Measurements from ENCODE around the gene RGS9.
"Not testable (repeated sequence)": the region's sequence is repeated elsewhere in the genome, so short reads cannot be mapped to it uniquely, and the experiment has no call there.

The RGS9 gene

GRCh38 chr17:65201331-65201730, 64.2 kb downstream of the RGS9 start:
- ATAC-seq (replicated peaks) = no peak
- H3K4me1 Mint-ChIP-seq (ENCODE audit: low read depth in 2 of 2) = peaks cover 5 to 6% of the 10 kb centered on the region in 2 donors
- H3K36me3 Mint-ChIP-seq (ENCODE audit: insufficient read depth) = peaks cover 16% of the 10 kb centered on the region
- H3K27ac Mint-ChIP-seq = no peak overlapping the region
- DNase-seq = no peak
- H3K9me3 Mint-ChIP-seq = no peaks in the 10 kb centered on the region
- H3K4me3 Mint-ChIP-seq = no peak overlapping the region
- no peaks in the 10 kb centered on the region for H3K27me3 Mint-ChIP-seq

- Mint-ChIP-seq H3K4me1 (ENCODE audit: low read depth in 2 of 2) (peaks cover 5 to 6% of the 10 kb centered on the region in 2 donors), H3K4me3 (no peak overlapping the region), H3K36me3 (ENCODE audit: insufficient read depth) (peaks cover 15% of the 10 kb centered on the region), H3K9me3 (no peaks in the 10 kb centered on the region), H3K27ac (peak overlapping the region in 1 of 2 donors; percentile 26), H3K27me3 (no peaks in the 10 kb centered on the region)
- no peak for DNase-seq
- ATAC-seq (replicated peaks) = no peak
Measured at GRCh38 chr17:65202844-65203571, 65.8 kb downstream of the RGS9 start.

GRCh38 chr17:65204001-65204400, 66.8 kb downstream of the RGS9 start:
- Mint-ChIP-seq H3K9me3 (no peaks in the 10 kb centered on the region), H3K36me3 (ENCODE audit: insufficient read depth) (peaks cover 15% of the 10 kb centered on the region), H3K4me1 (ENCODE audit: low read depth in 2 of 2) (no peaks in the 10 kb centered on the region), H3K4me3 (no peak overlapping the region), H3K27ac (no peak overlapping the region), H3K27me3 (no peaks in the 10 kb centered on the region)
- no peak for DNase-seq
- no peak for ATAC-seq (replicated peaks)

- Mint-ChIP-seq H3K4me3 (no peak overlapping the region), H3K9me3 (no peaks in the 10 kb centered on the region), H3K27ac (no peak overlapping the region), H3K27me3 (no peaks in the 10 kb centered on the region), H3K36me3 (ENCODE audit: insufficient read depth) (peaks cover 20% of the 10 kb centered on the region), H3K4me1 (ENCODE audit: low read depth in 2 of 2) (no peaks in the 10 kb centered on the region)
- DNase-seq (no peak), ATAC-seq (replicated peaks) (no peak)
Measured at GRCh38 chr17:65205655-65206054, 68.5 kb downstream of the RGS9 start.

GRCh38 chr17:65207448-65207847, 70.3 kb downstream of the RGS9 start:
- ATAC-seq (replicated peaks); H3K4me3 Mint-ChIP-seq; H3K27ac Mint-ChIP-seq; H3K27me3 Mint-ChIP-seq; H3K9me3 Mint-ChIP-seq; DNase-seq; H3K4me1 Mint-ChIP-seq (ENCODE audit: low read depth in 2 of 2): not testable (repeated sequence)
- H3K36me3 Mint-ChIP-seq (ENCODE audit: insufficient read depth) = peaks cover 14% of the 10 kb centered on the region

GRCh38 chr17:65208717-65209116, 71.5 kb downstream of the RGS9 start:
- H3K27me3 Mint-ChIP-seq = no peaks in the 10 kb centered on the region
- H3K36me3 Mint-ChIP-seq (ENCODE audit: insufficient read depth) = peaks cover 14% of the 10 kb centered on the region
- no peak overlapping the region for H3K4me3 Mint-ChIP-seq
- no peaks in the 10 kb centered on the region for H3K9me3 Mint-ChIP-seq
- DNase-seq (no peak), ATAC-seq (replicated peaks) (no peak)
- peaks cover 0 to 1% of the 10 kb centered on the region in 2 donors for H3K4me1 Mint-ChIP-seq (ENCODE audit: low read depth in 2 of 2)
- no peak overlapping the region for H3K27ac Mint-ChIP-seq

- H3K27ac Mint-ChIP-seq = no peak overlapping the region
- no peak for ATAC-seq (replicated peaks)
- peaks cover 3% of the 10 kb centered on the region in 2 donors for H3K4me1 Mint-ChIP-seq (ENCODE audit: low read depth in 2 of 2)
- H3K4me3 Mint-ChIP-seq = no peak overlapping the region
- no peaks in the 10 kb centered on the region for H3K27me3 Mint-ChIP-seq
- H3K36me3 Mint-ChIP-seq (ENCODE audit: insufficient read depth) = no peaks in the 10 kb centered on the region
- no peak for DNase-seq
- no peaks in the 10 kb centered on the region for H3K9me3 Mint-ChIP-seq
Measured at GRCh38 chr17:65218261-65218660, 81.1 kb downstream of the RGS9 start.

GRCh38 chr17:65219124-65219523, 82.0 kb downstream of the RGS9 start:
- ATAC-seq (replicated peaks) = no peak
- Mint-ChIP-seq H3K4me3 (no peak overlapping the region), H3K27me3 (no peaks in the 10 kb centered on the region), H3K4me1 (ENCODE audit: low read depth in 2 of 2) (peaks cover under 1 to 3% of the 10 kb centered on the region in 2 donors), H3K36me3 (ENCODE audit: insufficient read depth) (no peaks in the 10 kb centered on the region), H3K9me3 (no peaks in the 10 kb centered on the region), H3K27ac (no peak overlapping the region)
- no peak for DNase-seq

GRCh38 chr17:65219707-65220106, 82.5 kb downstream of the RGS9 start:
- DNase-seq = no peak
- Mint-ChIP-seq H3K36me3 (ENCODE audit: insufficient read depth) (no peaks in the 10 kb centered on the region), H3K4me3 (no peak overlapping the region), H3K9me3 (no peaks in the 10 kb centered on the region), H3K27ac (no peak overlapping the region), H3K4me1 (ENCODE audit: low read depth in 2 of 2) (peaks cover 0 to 3% of the 10 kb centered on the region in 2 donors), H3K27me3 (no peaks in the 10 kb centered on the region)
- no peak for ATAC-seq (replicated peaks)

- no peaks in the 10 kb centered on the region for H3K9me3 Mint-ChIP-seq
- ATAC-seq (replicated peaks) (no peak), DNase-seq (no peak)
Measured at GRCh38 chr17:65220732-65221131, 83.6 kb downstream of the RGS9 start.

GRCh38 chr17:65222214-65222738, 85.1 kb downstream of the RGS9 start:
- Mint-ChIP-seq H3K9me3 (no peaks in the 10 kb centered on the region), H3K27ac (no peak overlapping the region), H3K27me3 (no peaks in the 10 kb centered on the region), H3K36me3 (ENCODE audit: insufficient read depth) (peaks cover 2% of the 10 kb centered on the region), H3K4me1 (ENCODE audit: low read depth in 2 of 2) (peaks cover 0 to 2% of the 10 kb centered on the region in 2 donors), H3K4me3 (no peak overlapping the region)
- DNase-seq = no peak
- no peak for ATAC-seq (replicated peaks)

More at GRCh38 chr17:65220732-65221131, 83.6 kb downstream of the RGS9 start:
- H3K27me3 Mint-ChIP-seq = no peaks in the 10 kb centered on the region
- H3K27ac Mint-ChIP-seq = no peak overlapping the region
- no peaks in the 10 kb centered on the region for H3K4me1 Mint-ChIP-seq (ENCODE audit: low read depth in 2 of 2)
- no peaks in the 10 kb centered on the region for H3K36me3 Mint-ChIP-seq (ENCODE audit: insufficient read depth)
- H3K4me3 Mint-ChIP-seq = no peak overlapping the region

GRCh38 chr17:65225061-65225460, 87.9 kb downstream of the RGS9 start:
- ATAC-seq (replicated peaks) = no peak
- H3K27ac Mint-ChIP-seq = no peak overlapping the region
- H3K4me3 Mint-ChIP-seq = no peak overlapping the region

GRCh38 chr17:65226227-65226626, 89.1 kb downstream of the RGS9 start:
- Mint-ChIP-seq H3K27ac (no peak overlapping the region), H3K36me3 (ENCODE audit: insufficient read depth) (peaks cover 5% of the 10 kb centered on the region), H3K27me3 (no peaks in the 10 kb centered on the region), H3K9me3 (no peaks in the 10 kb centered on the region), H3K4me1 (ENCODE audit: low read depth in 2 of 2) (peaks cover 23 to 34% of the 10 kb centered on the region in 2 donors), H3K4me3 (no peak overlapping the region)
- no peak for DNase-seq
- no peak for ATAC-seq (replicated peaks)

More at GRCh38 chr17:65225061-65225460, 87.9 kb downstream of the RGS9 start:
- Mint-ChIP-seq H3K9me3 (no peaks in the 10 kb centered on the region), H3K4me1 (ENCODE audit: low read depth in 2 of 2) (peaks cover 21 to 26% of the 10 kb centered on the region in 2 donors), H3K36me3 (ENCODE audit: insufficient read depth) (peaks cover 5% of the 10 kb centered on the region), H3K27me3 (no peaks in the 10 kb centered on the region)
- no peak for DNase-seq

GRCh38 chr17:65227637-65228036, 90.5 kb downstream of the RGS9 start:
- DNase-seq (no peak), ATAC-seq (replicated peaks) (no peak)
- Mint-ChIP-seq H3K36me3 (ENCODE audit: insufficient read depth) (peaks cover 5% of the 10 kb centered on the region), H3K27ac (no peak overlapping the region), H3K9me3 (no peaks in the 10 kb centered on the region), H3K27me3 (no peaks in the 10 kb centered on the region), H3K4me3 (peak overlapping the region; percentile 37 to 53), H3K4me1 (ENCODE audit: low read depth in 2 of 2) (peaks cover 27 to 34% of the 10 kb centered on the region in 2 donors)

Measured in effector memory CD8-positive, alpha-beta T cell (primary cell).